Endodermal cell (in vitro differentiated cells): ENCODE results near the gene CCDC183. TPM values are rescaled to one million over a fixed set of nuclear protein-coding genes. Genes with fewer than 3 reads are reported as not detected.

Experiments used
- DNase-seq: peaks from one replicate; pipeline ENCODE4 v3.0.0-alpha.2; 2017
- H3K27ac ChIP-seq: 2 replicates; pipeline ENCODE4 v1.5.1; 2013; ENCODE audit warnings: mild to moderate bottlenecking, low read depth, low read length, moderate library complexity
- H3K27me3 ChIP-seq: 2 replicates; pipeline ENCODE4 v1.6.1; 2013; ENCODE audit warnings: mild to moderate bottlenecking, low read length, moderate library complexity; ENCODE audit not compliant: insufficient read depth, control insufficient read depth, poor library complexity, severe bottlenecking
- H3K36me3 ChIP-seq: 2 replicates; pipeline ENCODE4 v1.7.0; 2013; ENCODE audit warnings: mild to moderate bottlenecking, low read length, moderate library complexity; ENCODE audit not compliant: control insufficient read depth, insufficient read depth
- H3K4me1 ChIP-seq: one replicate; pipeline ENCODE4 v1.7.0; 2013; ENCODE audit warnings: low read length; ENCODE audit not compliant: control insufficient read depth, insufficient read depth
- H3K4me3 ChIP-seq: 2 replicates; pipeline ENCODE4 v1.5.1; 2013; ENCODE audit warnings: mild to moderate bottlenecking, low read length, moderate library complexity
- H3K9ac ChIP-seq: 2 replicates; pipeline ENCODE4 v1.6.1; 2013; ENCODE audit warnings: mild to moderate bottlenecking, low read length, moderate library complexity; ENCODE audit not compliant: poor library complexity, severe bottlenecking; ENCODE audit errors: extremely low read depth
- H3K9me3 ChIP-seq: 2 replicates; pipeline ENCODE4 v1.6.1; 2013; ENCODE audit warnings: mild to moderate bottlenecking, low read length, moderate library complexity; ENCODE audit not compliant: control insufficient read depth
- H3K27ac Mint-ChIP-seq: 2 replicates; pipeline ENCODE4 v1.8.0; 2020; ENCODE audit warnings: mixed read lengths
- H3K27me3 Mint-ChIP-seq: 2 replicates; pipeline ENCODE4 v1.8.0; 2021; ENCODE audit warnings: mild to moderate bottlenecking, mixed read lengths; ENCODE audit not compliant: insufficient read depth
- H3K36me3 Mint-ChIP-seq: 2 replicates; pipeline ENCODE4 v1.8.0; 2020; ENCODE audit warnings: low read depth, mixed read lengths
- H3K4me1 Mint-ChIP-seq: 2 replicates; pipeline ENCODE4 v1.8.0; 2020; ENCODE audit warnings: mixed read lengths
- H3K4me3 Mint-ChIP-seq: 2 replicates; pipeline ENCODE4 v1.8.0; 2020; ENCODE audit warnings: mild to moderate bottlenecking, moderate library complexity, mixed read lengths
- H3K9me3 Mint-ChIP-seq: 2 replicates; pipeline ENCODE4 v1.8.0; 2020; ENCODE audit warnings: mild to moderate bottlenecking, mixed read lengths
- WGBS, 2 experiments: methylation state at CpG; one replicate each; pipeline versions ENCODE4 v1.1.5 to v1.1.7; 2013; ENCODE audit warnings: missing lambda C conversion rate in 2 of 2, mixed read lengths in 1 of 2; ENCODE audit not compliant: insufficient coverage in 1 of 2, insufficient read length in 1 of 2; 5-methylcytosine and 5-hydroxymethylcytosine counted together
- total RNA-seq, 2 donors: library from RNA; stranded (reverse); fragmentation: NEBNext Ultra II Directional in 1 of 2; extraction: Animal tissue kit (Norgen Biotek cat#: 25700) in 1 of 2; gene quantifications; 2 replicates in 1 of 2; 3 replicates in 1 of 2; pipeline ENCODE4 v1.2.1, GENCODE V29; 2021
- TF ChIP-seq, protein P1 (sequence below): fragments of 200-600 bp; sonication (generic); conservative IDR thresholded peaks from 2 replicates; pipeline ENCODE4 v1.5.0; 2021; ENCODE audit warnings: antibody characterized with exemption, mild to moderate bottlenecking

Gene CCDC183
- total RNA-seq, 2 donors from 2014 or later: 10.9 to 13.4 TPM

DNA sequence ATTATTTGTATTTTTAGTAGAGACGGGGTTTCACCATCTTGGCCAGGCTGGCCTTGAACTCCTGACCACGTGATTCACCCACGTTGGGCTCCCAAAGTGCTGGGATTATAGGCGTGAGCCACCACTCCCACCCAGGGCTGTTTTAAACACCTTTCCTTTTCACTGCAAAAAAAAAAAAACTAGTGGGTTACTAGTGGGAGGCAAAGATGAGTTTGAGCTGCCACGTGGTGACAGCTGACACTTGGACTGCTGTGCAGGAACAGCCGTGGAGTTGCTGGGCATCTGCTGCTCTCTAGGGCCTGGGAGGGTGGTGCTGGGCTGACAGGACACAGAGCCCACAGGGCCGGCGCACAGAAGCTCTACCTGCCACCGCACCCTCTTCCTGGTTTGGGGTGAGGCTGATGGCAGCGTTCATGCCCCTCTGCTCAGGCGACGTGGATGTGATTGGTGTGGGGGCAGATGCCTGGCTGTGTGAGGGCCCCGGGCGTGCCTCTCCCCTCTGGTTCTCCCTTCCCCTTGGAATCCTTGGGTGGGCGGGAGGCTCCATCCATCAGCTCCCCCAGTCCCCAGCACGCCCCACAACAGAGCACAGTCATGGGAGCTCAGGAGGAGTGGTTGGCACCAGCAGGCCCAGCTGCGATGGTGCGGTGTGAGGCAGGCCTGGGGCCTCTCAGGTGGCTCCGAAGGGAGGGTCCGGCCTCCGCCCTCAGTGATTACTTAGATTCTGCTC, 28.5 kb downstream of the CCDC183 start:
- peaks cover 3% of the 10 kb centered on the region for H3K27me3 Mint-ChIP-seq
- Histone ChIP-seq H3K4me3 (no peak overlapping the region), H3K36me3 (peaks cover 55% of the 10 kb centered on the region), H3K27ac (no peak overlapping the region), H3K9ac (no peak overlapping the region), H3K27me3 (no peaks in the 10 kb centered on the region), H3K4me1 (peaks cover 3% of the 10 kb centered on the region), H3K9me3 (no peaks in the 10 kb centered on the region)
- 94 to 95% methylated on average over 14 to 21 of the region's 21 CpGs for WGBS, 2 experiments
- no peak overlapping the region for H3K27ac Mint-ChIP-seq
- H3K36me3 Mint-ChIP-seq: peaks cover 36% of the 10 kb centered on the region
- DNase-seq: no peak
- TF ChIP-seq, protein P1, sequence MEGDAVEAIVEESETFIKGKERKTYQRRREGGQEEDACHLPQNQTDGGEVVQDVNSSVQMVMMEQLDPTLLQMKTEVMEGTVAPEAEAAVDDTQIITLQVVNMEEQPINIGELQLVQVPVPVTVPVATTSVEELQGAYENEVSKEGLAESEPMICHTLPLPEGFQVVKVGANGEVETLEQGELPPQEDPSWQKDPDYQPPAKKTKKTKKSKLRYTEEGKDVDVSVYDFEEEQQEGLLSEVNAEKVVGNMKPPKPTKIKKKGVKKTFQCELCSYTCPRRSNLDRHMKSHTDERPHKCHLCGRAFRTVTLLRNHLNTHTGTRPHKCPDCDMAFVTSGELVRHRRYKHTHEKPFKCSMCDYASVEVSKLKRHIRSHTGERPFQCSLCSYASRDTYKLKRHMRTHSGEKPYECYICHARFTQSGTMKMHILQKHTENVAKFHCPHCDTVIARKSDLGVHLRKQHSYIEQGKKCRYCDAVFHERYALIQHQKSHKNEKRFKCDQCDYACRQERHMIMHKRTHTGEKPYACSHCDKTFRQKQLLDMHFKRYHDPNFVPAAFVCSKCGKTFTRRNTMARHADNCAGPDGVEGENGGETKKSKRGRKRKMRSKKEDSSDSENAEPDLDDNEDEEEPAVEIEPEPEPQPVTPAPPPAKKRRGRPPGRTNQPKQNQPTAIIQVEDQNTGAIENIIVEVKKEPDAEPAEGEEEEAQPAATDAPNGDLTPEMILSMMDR: no peak
- no peaks in the 10 kb centered on the region for H3K9me3 Mint-ChIP-seq
- no peak overlapping the region for H3K4me3 Mint-ChIP-seq
- peaks cover 10% of the 10 kb centered on the region for H3K4me1 Mint-ChIP-seq

DNA sequence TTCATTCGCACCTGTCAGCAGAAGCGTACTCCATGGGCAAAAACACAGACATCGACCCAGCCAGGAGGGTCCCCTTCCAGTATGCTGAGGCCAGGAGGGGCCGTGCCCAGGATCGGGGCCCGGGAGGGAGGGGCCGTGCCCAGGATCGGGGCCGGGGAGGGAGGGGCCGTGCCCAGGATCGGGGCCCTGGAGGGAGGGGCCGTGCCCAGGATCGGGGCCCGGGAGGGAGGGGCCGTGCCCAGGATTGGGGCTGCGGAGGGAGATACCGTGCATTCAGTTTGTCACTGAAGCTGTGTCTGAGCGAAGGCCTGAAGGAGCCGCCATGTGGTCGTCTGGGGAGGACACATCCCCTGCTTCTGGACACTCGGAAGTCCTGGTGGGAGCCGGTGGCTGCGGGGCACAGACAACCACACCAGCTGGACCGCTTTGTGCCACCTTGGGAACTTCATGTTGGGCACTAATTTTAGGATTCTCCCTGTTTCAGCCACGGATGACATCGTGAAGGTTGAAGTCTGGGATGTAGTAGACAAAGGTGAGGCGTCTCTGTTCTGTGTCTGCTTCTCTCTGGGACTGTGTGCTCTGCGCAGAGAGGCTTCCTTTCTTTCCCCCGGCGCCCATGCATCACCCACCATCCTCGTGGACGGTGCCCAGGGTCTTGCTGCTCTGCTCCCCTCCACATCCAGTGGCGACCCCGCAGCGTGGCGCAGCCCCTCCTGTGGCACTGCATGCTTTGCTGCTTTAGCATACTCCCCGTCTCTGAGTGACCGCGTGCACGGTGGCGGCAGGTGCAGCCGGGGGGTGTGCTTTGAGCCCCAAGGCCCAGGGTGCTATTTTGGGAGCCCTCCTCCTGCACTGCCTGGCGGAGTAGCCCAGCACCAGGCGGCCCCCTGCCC, 29.4 kb downstream of the CCDC183 start:
- Histone ChIP-seq H3K36me3 (peaks cover 62% of the 10 kb centered on the region), H3K9me3 (no peaks in the 10 kb centered on the region)
- peaks cover 3% of the 10 kb centered on the region for H3K27me3 Mint-ChIP-seq

DNA sequence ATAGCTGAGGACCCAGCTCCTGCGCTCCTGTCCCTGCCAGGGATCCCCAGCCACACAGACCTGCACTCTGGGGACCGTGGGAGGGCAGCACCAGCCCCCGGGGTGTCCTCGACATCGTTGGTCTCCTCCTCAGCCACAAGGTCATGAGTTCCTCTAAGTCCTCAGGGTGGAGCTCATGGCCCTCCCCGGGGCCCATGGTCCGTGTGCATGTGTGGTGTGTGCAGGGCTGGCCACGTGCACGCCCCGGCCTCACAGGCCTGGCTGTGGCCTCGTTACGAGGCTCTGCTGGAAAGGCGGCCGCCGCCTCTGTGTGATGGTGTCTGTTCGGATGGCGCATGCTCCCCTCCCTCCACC, 30.0 kb downstream of the CCDC183 start:
- Histone ChIP-seq H3K27me3 (no peaks in the 10 kb centered on the region), H3K36me3 (peaks cover 68% of the 10 kb centered on the region), H3K9me3 (no peaks in the 10 kb centered on the region), H3K4me1 (no peaks in the 10 kb centered on the region), H3K4me3 (no peak overlapping the region), H3K27ac (no peak overlapping the region), H3K9ac (no peak overlapping the region)
- no peak for DNase-seq
- Mint-ChIP-seq H3K9me3 (no peaks in the 10 kb centered on the region), H3K4me3 (no peak overlapping the region), H3K36me3 (peaks cover 44% of the 10 kb centered on the region), H3K4me1 (peaks cover 3% of the 10 kb centered on the region), H3K27me3 (no peaks in the 10 kb centered on the region), H3K27ac (no peak overlapping the region)
- TF ChIP-seq, protein P1: no peak
- WGBS, 2 experiments: 97 to 98% methylated on average over 5 to 17 of the region's 17 CpGs

More for the DNA sequence above, 29.4 kb downstream of the CCDC183 start:
- Mint-ChIP-seq H3K27ac (no peak overlapping the region), H3K36me3 (peaks cover 38% of the 10 kb centered on the region), H3K9me3 (no peaks in the 10 kb centered on the region), H3K4me3 (no peak overlapping the region), H3K4me1 (peaks cover 9% of the 10 kb centered on the region)
- no peak overlapping the region for H3K9ac ChIP-seq
- H3K27me3 ChIP-seq: no peaks in the 10 kb centered on the region
- TF ChIP-seq, protein P1: peak; percentile 31
- no peak overlapping the region for H3K4me3 ChIP-seq
- no peak for DNase-seq
- 94 to 95% methylated on average over 30 to 44 of the region's 44 CpGs for WGBS, 2 experiments
- peaks cover 3% of the 10 kb centered on the region for H3K4me1 ChIP-seq
- H3K27ac ChIP-seq: no peak overlapping the region
